SK-N-SH (cell line): Measurements from ENCODE around the gene ZNF836. TPM values are rescaled to one million over a fixed set of nuclear protein-coding genes. Genes with fewer than 3 reads are reported as not detected.

ENCODE experiments used
- CTCF ChIA-PET: fragments of 300-600, 350-600 bp; formaldehyde crosslinking; extraction: SDS; loops from one replicate; lab custom pipeline; 2021; lab: Yijun Ruan, JAX
- POLR2A ChIA-PET: fragments of 350-600 bp; sonication (Branson Sonifier 250); formaldehyde crosslinking; extraction: SDS; loops from one replicate; lab custom pipeline; 2020; ENCODE audit warnings: antibody characterized with exemption, inconsistent platforms; lab: Yijun Ruan, JAX
- DNase-seq: peaks from one replicate; pipeline ENCODE4 v3.0.0; 2012
- H2AFZ ChIP-seq: fragments of 200-600 bp; sonication (generic); 2 replicates; pipeline ENCODE4 v1.8.1; 2016; ENCODE audit warnings: antibody characterized with exemption, mild to moderate bottlenecking, low read depth
- H3F3A ChIP-seq: fragments of 200-600 bp; sonication (generic); replicated peaks from 2 replicates; pipeline ENCODE3; 2016; ENCODE audit warnings: antibody characterized with exemption, mild to moderate bottlenecking; ENCODE audit not compliant: insufficient read depth
- H3K27ac ChIP-seq, 2 experiments: fragments of 200-500 bp in 1 of 2; fragments of 200-600 bp in 1 of 2; sonication (Bioruptor generic) in 1 of 2; sonication (generic), shearing (Covaris generic) in 1 of 2; 2 replicates each; pipeline versions ENCODE4 v1.5.1 to v1.6.1; 2014 to 2016; ENCODE audit warnings: low read depth in 2 of 2, inconsistent platforms in 1 of 2, low read length in 1 of 2, mild to moderate bottlenecking in 1 of 2, mixed read lengths in 1 of 2
- H3K27me3 ChIP-seq: fragments of 200-600 bp; sonication (generic), shearing (Covaris generic); 2 replicates; pipeline ENCODE4 v1.6.1; 2016; ENCODE audit warnings: mixed run types; ENCODE audit not compliant: insufficient read depth
- H3K36me3 ChIP-seq, 2 experiments: fragments of 200-500 bp in 1 of 2; fragments of 200-600 bp in 1 of 2; sonication (Bioruptor generic) in 1 of 2; sonication (generic) in 1 of 2; replicated peaks in 1 of 2; 2 replicates each; pipeline versions ENCODE3 to v1.5.1; 2014 to 2016; ENCODE audit warnings: low read length in 1 of 2, mild to moderate bottlenecking in 1 of 2; ENCODE audit not compliant: insufficient read depth in 2 of 2, control insufficient read depth in 1 of 2
- H3K4me1 ChIP-seq, 2 experiments: fragments of 200-500 bp in 1 of 2; fragments of 200-600 bp in 1 of 2; sonication (Bioruptor generic) in 1 of 2; sonication (generic), shearing (Covaris generic) in 1 of 2; 2 replicates each; pipeline versions ENCODE4 v1.5.1 to v1.6.1; 2014 to 2016; ENCODE audit warnings: low read depth in 1 of 2, low read length in 1 of 2, mixed run types in 1 of 2; ENCODE audit not compliant: insufficient read depth in 2 of 2, control insufficient read depth in 1 of 2
- H3K4me2 ChIP-seq: fragments of 200-600 bp; sonication (generic), shearing (Covaris generic); 2 replicates; pipeline ENCODE4 v1.6.1; 2017; ENCODE audit warnings: mixed run types
- H3K4me3 ChIP-seq, 2 experiments: fragments of 200-500 bp in 1 of 2; fragments of 200-600 bp in 1 of 2; sonication (Bioruptor generic) in 1 of 2; sonication (generic), shearing (Covaris generic) in 1 of 2; 2 replicates each; pipeline versions ENCODE4 v1.5.1 to v1.8.1; 2014 to 2016; ENCODE audit warnings: low read depth in 2 of 2, inconsistent platforms in 1 of 2, low read length in 1 of 2, mild to moderate bottlenecking in 1 of 2, mixed read lengths in 1 of 2, moderate library complexity in 1 of 2
- H3K79me2 ChIP-seq: fragments of 200-600 bp; sonication (generic); 2 replicates; pipeline ENCODE4 v1.8.1; 2017; ENCODE audit warnings: mild to moderate bottlenecking; ENCODE audit not compliant: insufficient read depth
- H3K9ac ChIP-seq: fragments of 200-600 bp; sonication (generic); 2 replicates; pipeline ENCODE4 v1.6.1; 2017; ENCODE audit warnings: mixed run types
- H3K9me2 ChIP-seq: fragments of 200-600 bp; sonication (generic); 2 replicates; pipeline ENCODE4 v1.6.1; 2017; ENCODE audit warnings: mixed run types
- H3K9me3 ChIP-seq: fragments of 200-600 bp; sonication (generic); 2 replicates; pipeline ENCODE4 v1.6.1; 2017; ENCODE audit warnings: mixed run types, mild to moderate bottlenecking, moderate library complexity
- H4K20me1 ChIP-seq: fragments of 200-600 bp; sonication (generic); 2 replicates; pipeline ENCODE4 v1.6.1; 2017; ENCODE audit warnings: mild to moderate bottlenecking, mixed run types; ENCODE audit not compliant: insufficient read depth
- ELF1 ChIP-seq: IDR thresholded peaks from 2 replicates; pipeline ENCODE4 v1.4.0; 2012
- FOXJ3 ChIP-seq: sonication (generic); formaldehyde crosslinking; IDR thresholded peaks from 2 replicates; pipeline ENCODE4 v1.5.1; 2020; ENCODE audit warnings: mild to moderate bottlenecking, missing genetic modification reagents
- GABPA ChIP-seq: IDR thresholded peaks from 2 replicates; pipeline ENCODE4 v1.4.0; 2012; ENCODE audit warnings: low read depth, mild to moderate bottlenecking
- GATA2 ChIP-seq: sonication (generic); formaldehyde crosslinking; IDR thresholded peaks from 2 replicates; pipeline ENCODE4 v1.5.0; 2020; ENCODE audit warnings: mild to moderate bottlenecking, missing genetic modification reagents
- NFIC ChIP-seq: IDR thresholded peaks from 2 replicates; pipeline ENCODE4 v1.4.0; 2012; ENCODE audit warnings: borderline replicate concordance
- POLR2AphosphoS5 ChIP-seq: IDR thresholded peaks from 2 replicates; pipeline ENCODE4 v1.6.1; 2012; ENCODE audit warnings: low read depth, low read length
- USF2 ChIP-seq: fragments of 150-350 bp; IDR thresholded peaks from 2 replicates; pipeline ENCODE4 v1.6.1; 2017; ENCODE audit warnings: antibody characterized with exemption, low read length, low read depth, borderline replicate concordance
- WGBS: methylation state at CpG from one replicate; pipeline ENCODE4 v1.1.6; 2017; ENCODE audit warnings: low lambda C conversion rate; 5-methylcytosine and 5-hydroxymethylcytosine counted together
- polyA plus RNA-seq, 3 experiments: library from polyadenylated mRNA; depleted of rRNA; stranded (reverse); fragments of >200 nt; gene quantifications; 2 replicates each; pipeline ENCODE4 v1.2.3, GENCODE V29; 2012
- small RNA-seq, 7 experiments: library from RNA; depleted of rRNA; stranded (forward); fragments of <200 nt; gene quantifications; one replicate each; pipeline ENCODE3, GENCODE V24; 2012

ZNF836 gene
- polyA plus RNA-seq, 1 of the 3 experiments (the other 2 are of a cell fraction) = 2.3 TPM

- Histone ChIP-seq H4K20me1 (no peaks in the 10 kb centered on the region), H3K9me3 (0 out of 2 replicates have a peak, but pooled peaks cover 21% of the 10 kb centered on the region), H3K27me3 (no peaks in the 10 kb centered on the region), H3K9me2 (no peaks in the 10 kb centered on the region), H3K36me3 (peaks cover 3 to 22% of the 10 kb centered on the region in 2 experiments), H3K27ac (no peak overlapping the region), H3K4me3 (no peak overlapping the region), H2AFZ (no peak overlapping the region), H3F3A (no peaks in the 10 kb centered on the region), H3K79me2 (no peaks in the 10 kb centered on the region), H3K4me2 (no peak overlapping the region), H3K4me1 (no peaks in the 10 kb centered on the region), H3K9ac (no peak overlapping the region)
- ChIA-PET POLR2A (no interaction called here), CTCF (no interaction called here)
- TF ChIP-seq POLR2AphosphoS5 = no peak
- TF ChIP-seq USF2 = no peak
- no peak for TF ChIP-seq GATA2 (CRISPR knock-in tag)
- no peak for TF ChIP-seq GABPA
- no peak for TF ChIP-seq ELF1
- no peak for TF ChIP-seq FOXJ3 (CRISPR knock-in tag)
- TF ChIP-seq NFIC = no peak
- no peak for DNase-seq
- 84% methylated on average over 6 of the region's 6 CpGs for WGBS
These were observed 60.6 kb downstream of the ZNF836 start for GRCh38 chr19:52110780-52111179.

Small RNAs within 50 kb of the gene (small RNA-seq; reads per million reads assigned to genes)
- gene RPL37P23 = 0 to 8.8 (median 1.4) reads per million in 7 experiments

Other genes with a start within 250 kb of the ZNF836 start
- gene ZNF613, start 244.1 kb downstream of the ZNF836 start, polyA plus RNA-seq (2012; rRNA removed) = 2.2 and 3.1 TPM in 2 replicates
- gene ZNF350, start 184.8 kb downstream of the ZNF836 start, polyA plus RNA-seq (2012; rRNA removed) = 3.4 and 4.1 TPM in 2 replicates
- gene ZNF615, start 163.4 kb downstream of the ZNF836 start, polyA plus RNA-seq (2012; rRNA removed) = 1.6 and 3.0 TPM in 2 replicates
- gene ZNF614, start 143.2 kb downstream of the ZNF836 start, polyA plus RNA-seq (2012; rRNA removed) = 2.8 and 3.6 TPM in 2 replicates
- 2.9 and 3.9 TPM in 2 replicates for gene ZNF432, start 122.8 kb downstream of the ZNF836 start, polyA plus RNA-seq (2012; rRNA removed)
- 3.8 and 5.1 TPM in 2 replicates for gene ZNF841, start 75.9 kb downstream of the ZNF836 start, polyA plus RNA-seq (2012; rRNA removed)
- gene ZNF616, start 31.7 kb downstream of the ZNF836 start, polyA plus RNA-seq (2012; rRNA removed) = 1.5 and 2.0 TPM in 2 replicates
- 162 and 163 TPM in 2 replicates for gene PPP2R1A, start 18.4 kb upstream of the ZNF836 start, polyA plus RNA-seq (2012; rRNA removed)
- 3.9 and 5.4 TPM in 2 replicates for gene ZNF766, start 98.0 kb upstream of the ZNF836 start, polyA plus RNA-seq (2012; rRNA removed)
- 10.9 and 13.4 TPM in 2 replicates for gene ZNF480, start 125.5 kb upstream of the ZNF836 start, polyA plus RNA-seq (2012; rRNA removed)
- 1.9 and 2.9 TPM in 2 replicates for gene ZNF610, start 164.6 kb upstream of the ZNF836 start, polyA plus RNA-seq (2012; rRNA removed)
- gene ZNF880, start 198.3 kb upstream of the ZNF836 start, polyA plus RNA-seq (2012; rRNA removed) = 22.6 and 27.8 TPM in 2 replicates
- gene ZNF528, start 226.2 kb upstream of the ZNF836 start, polyA plus RNA-seq (2012; rRNA removed) = 14.0 and 26.5 TPM in 2 replicates